IMR-90 (cell line): ENCODE data around the gene HOXB6. TPM values are rescaled to one million over a fixed set of nuclear protein-coding genes. Genes with fewer than 3 reads are reported as not detected.

Source experiments
- ATAC-seq: fragments of 200-7000 bp; cut with Tn5 transposase; 2 replicates; pipeline ENCODE4 v1.9.1; 2020; ENCODE audit warnings: low read depth, mild to moderate bottlenecking, moderate library complexity
- BruUV-seq: library from RNA; stranded (reverse); fragments of 400-500 nt; replicated peaks from 2 replicates; lab custom pipeline; 2021; lab: Mats Ljungman, UMichigan
- CTCF ChIA-PET: fragments of 300-600 bp; formaldehyde crosslinking; extraction: SDS; loops from one replicate; lab custom pipeline; 2021; ENCODE audit warnings: antibody characterized with exemption; lab: Yijun Ruan, JAX
- POLR2A ChIA-PET: fragments of 300-600 bp; sonication (Branson Sonifier 250); formaldehyde crosslinking; loops from one replicate; lab custom pipeline; 2022; ENCODE audit warnings: antibody characterized with exemption; ENCODE audit not compliant: unreplicated experiment; lab: Charles Lee
- DNase-seq: peaks from one replicate; pipeline ENCODE4 v3.0.0; 2013
- H2AFZ ChIP-seq: replicated peaks from 2 replicates; pipeline ENCODE3; 2013; ENCODE audit warnings: low read length, mild to moderate bottlenecking; ENCODE audit not compliant: poor library complexity
- H2AK5ac ChIP-seq: 2 replicates; pipeline ENCODE4 v1.6.1; 2013; ENCODE audit warnings: low read depth, low read length, inconsistent platforms
- H2AK9ac ChIP-seq: replicated peaks from 2 replicates; pipeline ENCODE3; 2013; ENCODE audit warnings: mild to moderate bottlenecking, low read depth, low read length, moderate library complexity; ENCODE audit not compliant: poor library complexity
- H2BK120ac ChIP-seq: 2 replicates; pipeline ENCODE4 v1.6.1; 2013; ENCODE audit warnings: low read depth, low read length, inconsistent platforms
- H2BK15ac ChIP-seq: 3 replicates; pipeline ENCODE4 v1.6.1; 2013; ENCODE audit warnings: low read depth, low read length, inconsistent platforms
- H2BK20ac ChIP-seq: 2 replicates; pipeline ENCODE4 v1.6.1; 2013; ENCODE audit warnings: low read depth, mild to moderate bottlenecking, inconsistent platforms, low read length, moderate library complexity
- H2BK5ac ChIP-seq: 2 replicates; pipeline ENCODE4 v1.6.1; 2013; ENCODE audit warnings: mild to moderate bottlenecking, low read depth, low read length, inconsistent platforms; ENCODE audit not compliant: poor library complexity, severe bottlenecking
- H3K14ac ChIP-seq: replicated peaks from 2 replicates; pipeline ENCODE4 v1.6.1; 2013; ENCODE audit warnings: low read depth, low read length, inconsistent platforms
- H3K18ac ChIP-seq: 2 replicates; pipeline ENCODE4 v1.6.1; 2013; ENCODE audit warnings: low read depth, low read length, control low read depth
- H3K23ac ChIP-seq: 2 replicates; pipeline ENCODE4 v1.6.1; 2013; ENCODE audit warnings: low read depth, low read length, inconsistent platforms
- H3K27ac ChIP-seq: 2 replicates; pipeline ENCODE4 v1.5.1; 2013; ENCODE audit warnings: mild to moderate bottlenecking, control low read depth, low read length; ENCODE audit not compliant: insufficient read depth
- H3K27me3 ChIP-seq: 2 replicates; pipeline ENCODE4 v1.6.1; 2013; ENCODE audit warnings: low read length; ENCODE audit not compliant: control insufficient read depth, insufficient read depth
- H3K36me3 ChIP-seq: 2 replicates; pipeline ENCODE4 v1.6.1; 2013; ENCODE audit warnings: low read length, mixed read lengths; ENCODE audit not compliant: control insufficient read depth, insufficient read depth
- H3K4ac ChIP-seq: 2 replicates; pipeline ENCODE4 v1.6.1; 2013; ENCODE audit warnings: low read depth, low read length, inconsistent platforms
- H3K4me1 ChIP-seq: 2 replicates; pipeline ENCODE4 v1.6.1; 2013; ENCODE audit warnings: low read length, mixed read lengths; ENCODE audit not compliant: control insufficient read depth, insufficient read depth
- H3K4me2 ChIP-seq: 2 replicates; pipeline ENCODE4 v1.6.1; 2013; ENCODE audit warnings: low read depth, mild to moderate bottlenecking, control low read depth, low read length, moderate library complexity
- H3K4me3 ChIP-seq: 2 replicates; pipeline ENCODE4 v1.5.1; 2013; ENCODE audit warnings: low read depth, mild to moderate bottlenecking, control low read depth, low read length, moderate library complexity; ENCODE audit not compliant: insufficient read depth
- H3K56ac ChIP-seq: 2 replicates; pipeline ENCODE4 v1.6.1; 2013; ENCODE audit warnings: low read length, inconsistent platforms; ENCODE audit not compliant: insufficient read depth; ENCODE audit errors: extremely low read depth
- H3K79me1 ChIP-seq, 2 experiments: 2 replicates each; pipeline ENCODE4 v1.6.1; 2013; ENCODE audit warnings: low read length in 2 of 2, inconsistent platforms in 1 of 2, low read depth in 1 of 2
- H3K9ac ChIP-seq: 2 replicates; pipeline ENCODE4 v1.6.1; 2013; ENCODE audit warnings: low read depth, low read length, control low read depth
- H3K9me1 ChIP-seq: 2 replicates; pipeline ENCODE4 v1.6.1; 2013; ENCODE audit warnings: low read length, inconsistent platforms; ENCODE audit not compliant: insufficient read depth
- H3K9me3 ChIP-seq: 2 replicates; pipeline ENCODE4 v1.6.1; 2013; ENCODE audit warnings: low read length; ENCODE audit not compliant: control insufficient read depth, insufficient read depth
- H4K20me1 ChIP-seq: 2 replicates; pipeline ENCODE4 v1.6.1; 2013; ENCODE audit warnings: low read length, inconsistent platforms; ENCODE audit not compliant: insufficient read depth
- H4K5ac ChIP-seq: 2 replicates; pipeline ENCODE4 v1.6.1; 2013; ENCODE audit warnings: mild to moderate bottlenecking, low read depth, low read length, control low read depth
- H4K8ac ChIP-seq, 2 experiments: 2 replicates each; pipeline ENCODE4 v1.6.1; 2013; ENCODE audit warnings: low read depth in 2 of 2, low read length in 2 of 2, control low read depth in 1 of 2, inconsistent platforms in 1 of 2
- H4K91ac ChIP-seq: 2 replicates; pipeline ENCODE4 v1.6.1; 2013; ENCODE audit warnings: low read depth, low read length, inconsistent platforms; ENCODE audit not compliant: insufficient read depth
- BHLHE40 ChIP-seq: fragments of 150-350 bp; IDR thresholded peaks from 2 replicates; pipeline ENCODE4 v1.6.1; 2016; ENCODE audit warnings: mild to moderate bottlenecking, low read depth, low read length
- CEBPB ChIP-seq: IDR thresholded peaks from 2 replicates; pipeline ENCODE4 v1.6.1; 2012; ENCODE audit warnings: low read depth, low read length, improper control_type of control experiment
- CHD1 ChIP-seq: IDR thresholded peaks from 2 replicates; pipeline ENCODE4 v1.6.1; 2012; ENCODE audit warnings: low read depth, low read length, improper control_type of control experiment
- ELK1 ChIP-seq: fragments of 150-350 bp; IDR thresholded peaks from 2 replicates; pipeline ENCODE4 v1.6.1; 2016; ENCODE audit warnings: low read depth, mild to moderate bottlenecking, low read length, moderate library complexity, borderline replicate concordance
- FOS ChIP-seq: fragments of 150-350 bp; IDR thresholded peaks from 2 replicates; pipeline ENCODE4 v1.6.1; 2016; ENCODE audit warnings: low read depth, low read length
- MAFK ChIP-seq: IDR thresholded peaks from 2 replicates; pipeline ENCODE4 v1.6.1; 2012; ENCODE audit warnings: low read depth, low read length, improper control_type of control experiment
- MAZ ChIP-seq: IDR thresholded peaks from 2 replicates; pipeline ENCODE4 v1.6.1; 2012; ENCODE audit warnings: low read depth, mild to moderate bottlenecking, low read length, improper control_type of control experiment, moderate library complexity, borderline replicate concordance
- MXI1 ChIP-seq: IDR thresholded peaks from 2 replicates; pipeline ENCODE4 v1.6.1; 2012; ENCODE audit warnings: low read depth, mild to moderate bottlenecking, low read length, moderate library complexity, borderline replicate concordance
- NFE2L2 ChIP-seq: fragments of 150-350 bp; IDR thresholded peaks from 2 replicates; pipeline ENCODE4 v1.6.1; 2016; ENCODE audit warnings: low read depth, mild to moderate bottlenecking, low read length
- POLR2A ChIP-seq: IDR thresholded peaks from 2 replicates; pipeline ENCODE4 v1.6.1; 2012; ENCODE audit warnings: mild to moderate bottlenecking, low read depth, low read length
- RCOR1 ChIP-seq: IDR thresholded peaks from 2 replicates; pipeline ENCODE4 v1.6.1; 2012; ENCODE audit warnings: mild to moderate bottlenecking, low read length, improper control_type of control experiment; ENCODE audit not compliant: insufficient replicate concordance
- RFX5 ChIP-seq: IDR thresholded peaks from 2 replicates; pipeline ENCODE4 v1.8.0; 2012; ENCODE audit warnings: low read depth, mild to moderate bottlenecking, low read length, moderate library complexity
- SMC3 ChIP-seq: fragments of 150-350 bp; IDR thresholded peaks from 2 replicates; pipeline ENCODE4 v1.6.1; 2016; ENCODE audit warnings: low read depth, mild to moderate bottlenecking, antibody characterized with exemption, low read length, moderate library complexity
- USF2 ChIP-seq: fragments of 150-350 bp; IDR thresholded peaks from 2 replicates; pipeline ENCODE4 v1.6.1; 2017; ENCODE audit warnings: mild to moderate bottlenecking, antibody characterized with exemption, low read length, low read depth
- WGBS, 2 experiments: methylation state at CpG; one replicate each; pipeline versions ENCODE4 v1.1.5 to v1.1.7; 2013; ENCODE audit warnings: missing lambda C conversion rate in 2 of 2; ENCODE audit not compliant: insufficient read length in 1 of 2; ENCODE audit errors: extremely low coverage in 2 of 2; 5-methylcytosine and 5-hydroxymethylcytosine counted together
- dilution Hi-C: fragments of 300-500 bp; cut with HindIII; formaldehyde crosslinking; loops from one replicate; pipeline ENCODE4 v1.14.3; 2018; ENCODE audit warnings: low sequenced_read_pairs; ENCODE audit not compliant: unreplicated experiment
- in situ Hi-C: fragments of 300-500 bp; cut with MboI; formaldehyde crosslinking; loops from 3 replicates; pipeline ENCODE4 v1.14.3; 2019; ENCODE audit warnings: low sequenced_read_pairs, inconsistent platforms, mixed read lengths
- intact Hi-C: fragments of 100-400 bp; cut with micrococcal nuclease; formaldehyde crosslinking; loops from 2 replicates; pipeline ENCODE4 v1.10.0; 2022
- polyA plus RNA-seq, 3 experiments: library from polyadenylated mRNA; depleted of rRNA; stranded (reverse); fragments of >200 nt; gene quantifications; 2 replicates each; pipeline ENCODE4 v1.2.3, GENCODE V29; 2012; ENCODE audit warnings: low replicate concordance in 1 of 3
- total RNA-seq: library from RNA; depleted of rRNA; stranded (reverse); fragments of >200 nt; gene quantifications from 2 replicates; pipeline ENCODE4 v1.2.3, GENCODE V29; 2012
- TF ChIP-seq, protein P1 (sequence below): conservative IDR thresholded peaks from 2 replicates; pipeline ENCODE4 v1.5.1; 2012; ENCODE audit warnings: mild to moderate bottlenecking, low read depth, low read length, improper control_type of control experiment

HOXB6 gene
- total and polyA plus RNA-seq, 2 of the 4 experiments (the other 2 are of a cell fraction): 11.1 to 42.2 TPM

DNA sequence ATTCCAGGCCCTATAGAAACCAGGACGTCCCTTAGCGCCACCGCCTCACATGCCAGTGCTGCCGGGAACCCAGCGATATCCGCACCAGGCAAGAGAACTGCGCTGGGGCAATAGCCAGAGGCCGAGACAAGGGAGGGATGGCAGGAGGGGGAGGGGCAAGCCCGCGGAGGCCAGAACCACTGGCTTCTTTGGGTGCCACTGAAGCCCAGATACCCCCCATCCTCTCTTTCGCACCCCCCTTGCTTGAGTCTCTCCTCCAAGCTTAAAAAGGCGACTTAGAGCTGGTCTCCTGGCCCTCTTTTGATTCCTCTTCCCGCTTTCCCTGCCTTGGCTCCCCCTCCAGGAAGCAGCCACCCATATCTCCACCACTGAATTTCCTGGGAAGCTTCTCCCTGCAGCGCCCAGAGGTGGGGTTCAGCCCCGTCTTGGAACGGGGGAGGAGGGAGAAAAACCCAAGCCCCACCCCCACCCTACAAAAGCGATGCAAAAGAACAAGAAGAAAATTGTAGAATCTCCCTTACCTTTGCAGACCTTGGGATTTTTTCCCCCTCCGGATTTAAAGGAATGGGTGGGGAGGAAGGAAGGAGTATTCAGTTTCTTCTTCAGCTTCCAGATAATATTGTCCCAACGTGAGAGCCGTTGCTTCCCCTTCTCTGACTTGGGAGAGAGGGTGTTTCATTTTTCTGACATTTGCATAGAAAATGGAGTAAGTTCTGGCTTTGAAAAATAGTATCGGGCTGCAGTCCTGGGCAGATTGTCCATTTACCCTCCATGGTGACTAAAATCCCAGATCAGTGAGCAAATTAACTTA lies 622 bp downstream of the HOXB6 start:
- intact Hi-C loops (no loop called here), in situ Hi-C loops (no loop called here), dilution Hi-C loops (no loop called here)
- no peaks in the 10 kb centered on the region for H3K9me3 ChIP-seq
- no peak overlapping the region for H2BK120ac ChIP-seq
- H3K9me1 ChIP-seq: 0 out of 2 replicates have a peak, but pooled peaks cover 3% of the 10 kb centered on the region
- 80% methylated on average over 4 of the region's 21 CpGs; no CpG with 5 or more reads in 1 of the 2 experiments for whole genome bisulfite sequencing, 2 experiments
- H2AK5ac ChIP-seq: no peak overlapping the region
- H2AK9ac ChIP-seq: no peak overlapping the region
- ChIA-PET CTCF (no interaction called here), POLR2A (no interaction called here)
- no peak overlapping the region for H3K56ac ChIP-seq
- H3K79me1 ChIP-seq: peaks cover 16 to 46% of the 10 kb centered on the region in 2 experiments; a peak in 3 of 4 replicates
- H2BK5ac ChIP-seq: no peak overlapping the region
- no peak overlapping the region for H3K9ac ChIP-seq
- H4K5ac ChIP-seq: no peak overlapping the region
- no peak overlapping the region for H4K8ac ChIP-seq
- peaks cover 7% of the 10 kb centered on the region for H3K36me3 ChIP-seq
- no peak overlapping the region for H3K4me3 ChIP-seq
- H4K91ac ChIP-seq: no peak overlapping the region
- H3K4me1 ChIP-seq: peaks cover 5% of the 10 kb centered on the region
- H4K20me1 ChIP-seq: peaks cover 7% of the 10 kb centered on the region; the same call in 1 of the 2 replicates
- no peak overlapping the region for H2AFZ ChIP-seq
- H3K4me2 ChIP-seq: no peak overlapping the region
- BruUV-seq: no TSS peak
- no peak overlapping the region for H3K4ac ChIP-seq
- no peak overlapping the region for H3K23ac ChIP-seq
- H2BK20ac ChIP-seq: no peak overlapping the region
- no peaks in the 10 kb centered on the region for H3K27me3 ChIP-seq
- no peak overlapping the region for H2BK15ac ChIP-seq
- DNase-seq: no peak
- ATAC-seq: no peak
- no peak overlapping the region for H3K14ac ChIP-seq
- H3K18ac ChIP-seq: no peak overlapping the region
- no peak overlapping the region for H3K27ac ChIP-seq
- TF ChIP-seq RCOR1 (no peak), NFE2L2 (no peak), MXI1 (no peak), MAZ (no peak), RFX5 (no peak), USF2 (no peak), ELK1 (no peak), MAFK (no peak), CHD1 (no peak), POLR2A (no peak), CEBPB (no peak), BHLHE40 (no peak), SMC3 (no peak), FOS (no peak)
- TF ChIP-seq, protein P1, sequence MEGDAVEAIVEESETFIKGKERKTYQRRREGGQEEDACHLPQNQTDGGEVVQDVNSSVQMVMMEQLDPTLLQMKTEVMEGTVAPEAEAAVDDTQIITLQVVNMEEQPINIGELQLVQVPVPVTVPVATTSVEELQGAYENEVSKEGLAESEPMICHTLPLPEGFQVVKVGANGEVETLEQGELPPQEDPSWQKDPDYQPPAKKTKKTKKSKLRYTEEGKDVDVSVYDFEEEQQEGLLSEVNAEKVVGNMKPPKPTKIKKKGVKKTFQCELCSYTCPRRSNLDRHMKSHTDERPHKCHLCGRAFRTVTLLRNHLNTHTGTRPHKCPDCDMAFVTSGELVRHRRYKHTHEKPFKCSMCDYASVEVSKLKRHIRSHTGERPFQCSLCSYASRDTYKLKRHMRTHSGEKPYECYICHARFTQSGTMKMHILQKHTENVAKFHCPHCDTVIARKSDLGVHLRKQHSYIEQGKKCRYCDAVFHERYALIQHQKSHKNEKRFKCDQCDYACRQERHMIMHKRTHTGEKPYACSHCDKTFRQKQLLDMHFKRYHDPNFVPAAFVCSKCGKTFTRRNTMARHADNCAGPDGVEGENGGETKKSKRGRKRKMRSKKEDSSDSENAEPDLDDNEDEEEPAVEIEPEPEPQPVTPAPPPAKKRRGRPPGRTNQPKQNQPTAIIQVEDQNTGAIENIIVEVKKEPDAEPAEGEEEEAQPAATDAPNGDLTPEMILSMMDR: no peak
